HG02623 (cell line): ENCODE data around the gene PKLR.
"Not testable (repeated sequence)": the region's sequence is repeated elsewhere in the genome, so short reads cannot be mapped to it uniquely, and the experiment has no call there.

Experiments used
- ATAC-seq: cut with Tn5 transposase; IDR thresholded peaks from one replicate; pipeline ENCODE4 v1.9.1; 2021; ENCODE audit warnings: moderate library complexity; ENCODE audit not compliant: unreplicated experiment

Gene PKLR

GRCh38 chr1:155301342-155301841, at the start of gene PKLR:
PKLR (minus strand) TSS chr1:155301438; CDS start chr1:155301395, 43 bp downstream.
- ATAC-seq, result no peak

DNA sequence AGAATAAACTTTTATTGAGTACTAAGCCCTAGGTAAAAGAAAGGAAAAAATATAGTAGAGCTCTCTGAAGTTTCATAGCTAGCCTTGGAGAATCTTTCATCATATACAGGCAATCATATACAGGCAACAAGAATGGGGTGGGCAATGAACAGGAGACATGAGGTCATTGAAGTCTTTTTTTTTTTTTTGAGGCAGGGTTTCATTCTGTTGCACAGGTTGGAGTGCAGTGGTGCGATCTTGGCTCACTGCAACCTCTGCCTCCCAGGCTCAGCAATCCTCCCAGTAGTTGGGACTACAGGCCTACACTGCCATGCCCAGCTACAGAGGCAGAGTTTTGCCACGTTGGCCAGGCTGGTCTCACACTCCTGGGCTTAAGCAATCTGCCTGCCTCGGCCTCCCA, 41.6 kb upstream of the PKLR start:
- ATAC-seq, result no peak

DNA sequence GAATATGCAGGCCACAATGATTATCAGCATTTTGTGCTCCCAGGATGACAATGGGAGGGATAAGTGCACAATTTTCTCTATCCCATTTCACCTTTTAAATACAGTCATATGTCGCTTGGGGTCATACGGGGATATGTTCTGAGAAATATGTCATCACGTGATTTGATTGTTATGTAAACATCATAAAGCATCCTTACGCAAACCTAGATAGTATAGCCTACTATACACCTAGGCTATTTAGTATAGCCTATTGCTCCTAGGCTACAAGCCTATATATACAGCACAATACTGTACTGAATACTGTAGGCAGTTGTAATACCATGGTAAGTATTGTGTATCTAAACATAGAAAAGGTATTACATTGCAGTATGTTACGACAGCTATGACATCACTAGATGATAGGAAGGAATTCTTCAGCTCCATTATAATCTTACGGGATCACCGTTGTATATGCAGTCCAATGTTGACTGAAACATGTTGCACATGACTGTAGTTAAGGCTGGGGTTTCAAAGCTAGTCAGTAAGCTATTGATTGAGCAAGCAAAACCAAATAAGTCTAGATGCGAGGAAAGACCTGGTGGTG, 38.4 kb upstream of the PKLR start:
- ATAC-seq, result no peak

DNA sequence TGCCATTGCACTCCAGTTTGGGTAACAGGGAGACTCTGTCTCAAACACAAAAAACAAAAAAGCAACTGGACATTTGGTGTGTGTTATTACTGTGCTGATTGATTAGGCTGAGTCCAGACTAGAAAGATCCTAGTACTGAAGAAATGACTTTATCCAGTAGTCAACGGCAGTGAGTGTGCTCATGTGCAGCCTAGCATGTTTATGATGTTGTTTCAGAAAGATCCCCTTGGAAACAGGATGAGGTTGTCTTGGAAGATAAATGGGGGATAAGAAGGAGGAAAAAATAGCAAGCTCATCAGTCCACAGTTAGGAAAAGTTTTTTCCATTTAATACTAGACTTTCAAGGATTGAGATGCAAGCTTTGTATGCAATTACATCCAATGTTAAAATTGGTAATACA, 33.7 kb upstream of the PKLR start:
- ATAC-seq, result no peak

DNA sequence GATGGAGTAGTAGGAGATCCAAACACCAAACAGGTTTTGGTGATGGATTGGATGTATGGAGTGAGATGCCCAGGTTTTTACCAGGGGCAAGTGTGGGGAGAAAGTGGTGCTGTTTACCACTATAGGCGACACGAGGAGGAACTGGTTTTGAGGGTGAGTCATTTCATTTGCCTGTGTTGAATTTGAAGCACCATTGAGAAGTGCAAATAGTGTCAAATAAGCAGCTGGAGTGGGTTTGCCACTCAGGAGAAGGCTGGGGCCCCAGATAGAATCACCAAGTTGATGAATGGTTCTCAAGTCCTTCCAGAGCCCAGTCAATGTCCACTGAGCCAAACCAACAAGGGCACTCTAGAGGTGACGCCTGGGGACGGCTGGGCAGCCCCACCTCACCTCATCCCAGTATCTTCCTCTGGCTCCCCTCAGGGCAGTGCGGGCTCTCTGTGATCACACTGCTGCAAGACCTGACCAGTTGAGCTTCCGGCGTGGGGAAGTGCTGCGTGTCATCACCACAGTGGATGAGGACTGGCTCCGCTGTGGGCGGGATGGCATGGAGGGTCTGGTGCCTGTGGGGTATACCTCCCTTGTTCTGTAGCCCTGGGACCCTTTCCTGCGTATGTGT, 28.9 kb upstream of the PKLR start:
- ATAC-seq, result no peak

- not testable (repeated sequence) for ATAC-seq
Observed at GRCh38 chr1:155328856-155329255, 27.6 kb upstream of the PKLR start.

DNA sequence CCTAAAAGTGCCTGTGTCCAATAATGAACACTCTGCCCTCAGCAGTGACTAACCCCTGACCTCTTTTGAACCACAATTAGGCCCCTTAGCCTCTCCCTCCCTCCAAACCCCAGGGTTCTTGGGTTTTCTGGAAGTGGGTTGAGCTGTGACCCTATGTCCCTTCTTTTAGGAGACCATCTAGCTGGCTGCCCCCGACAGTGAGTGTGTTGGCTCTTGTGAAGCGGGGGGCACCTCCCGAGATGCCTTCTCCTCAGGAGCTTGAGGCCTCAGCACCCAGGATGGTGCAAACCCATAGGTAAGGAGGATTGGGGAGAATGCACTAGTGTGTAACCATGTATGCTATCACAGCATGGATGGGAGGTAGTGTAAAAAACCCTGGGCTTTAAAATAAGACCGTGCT, 26.7 kb upstream of the PKLR start:
- ATAC-seq, result no peak

GRCh38 chr1:155326631-155327037, 25.4 kb upstream of the PKLR start:
- no peak for ATAC-seq

DNA sequence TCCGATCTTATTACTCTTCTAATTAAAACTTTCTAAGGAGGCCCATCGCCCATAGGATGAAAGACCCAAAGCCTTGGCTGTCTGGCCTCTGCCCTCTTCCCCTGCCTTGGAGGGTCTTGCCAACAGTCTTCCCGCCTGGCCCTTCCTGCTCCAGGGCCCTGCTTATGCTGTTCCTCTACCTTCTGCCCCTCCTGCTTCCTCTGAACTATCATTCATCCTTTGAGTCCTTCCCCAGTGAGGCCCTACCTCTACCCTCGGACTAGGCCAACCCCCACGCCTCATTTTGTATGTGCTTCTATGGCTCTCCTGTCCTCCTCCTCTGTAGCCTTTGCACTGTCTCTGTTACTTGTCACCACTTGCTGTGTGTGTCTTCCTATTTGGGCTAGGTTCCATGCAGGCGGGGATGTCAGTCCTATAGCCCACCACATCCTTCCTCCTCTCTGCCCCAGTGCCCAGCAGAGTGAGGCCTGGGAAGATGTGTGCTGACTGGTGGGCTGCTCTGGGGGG, 24.8 kb upstream of the PKLR start:
- no peak for ATAC-seq

DNA sequence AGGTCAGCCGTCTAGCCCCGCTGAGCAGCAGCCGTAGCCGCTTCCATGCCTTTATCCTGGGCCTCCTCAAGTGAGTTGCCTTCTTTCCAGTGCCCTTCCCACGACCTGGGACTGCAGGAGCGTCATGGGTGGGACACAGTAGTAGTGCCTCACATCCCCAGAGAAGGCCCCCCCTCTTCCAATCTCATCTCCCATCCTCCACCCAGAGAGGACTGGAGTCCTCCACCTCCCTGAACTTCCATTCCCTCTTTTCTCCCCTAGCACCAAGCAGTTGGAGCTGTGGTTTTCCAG, 24.3 kb upstream of the PKLR start:
- no peak for ATAC-seq

GRCh38 chr1:155324717-155325602, 23.7 kb upstream of the PKLR start:
- no peak for ATAC-seq

DNA sequence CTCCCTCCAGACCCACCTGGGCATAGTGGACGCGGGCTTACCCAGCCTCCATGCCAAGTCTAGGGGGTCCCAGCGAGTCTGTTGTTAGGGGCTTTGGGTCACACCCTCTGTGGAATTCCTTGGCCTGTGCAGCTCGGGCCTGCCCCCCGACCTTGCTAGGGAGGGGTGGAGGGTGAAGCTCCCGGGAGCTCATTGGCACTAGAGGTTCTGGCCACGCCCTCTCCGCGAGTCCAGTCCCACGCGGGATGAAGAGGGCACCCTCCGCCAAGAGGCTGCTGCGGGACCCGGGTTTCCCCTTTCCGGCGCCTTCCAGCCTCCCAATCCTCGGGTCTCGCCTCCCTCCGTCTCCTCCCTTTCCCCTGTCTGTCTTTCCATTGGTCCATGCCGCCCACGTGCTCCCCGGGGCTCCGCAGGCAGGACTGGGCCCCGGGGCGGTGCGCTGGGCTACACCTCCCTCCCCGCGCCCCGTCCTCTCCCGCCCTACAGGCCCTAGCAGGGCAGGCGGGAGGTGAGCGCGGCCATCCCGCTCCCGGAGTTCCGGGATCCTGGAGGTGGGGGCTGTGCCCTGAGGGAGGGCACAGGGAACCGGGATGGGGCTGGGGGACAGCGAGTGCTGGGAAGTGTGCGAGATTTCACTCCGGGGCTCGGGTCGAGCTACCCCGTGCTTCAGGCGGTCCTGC, 22.9 kb upstream of the PKLR start:
- peak; percentile 54 for ATAC-seq

DNA sequence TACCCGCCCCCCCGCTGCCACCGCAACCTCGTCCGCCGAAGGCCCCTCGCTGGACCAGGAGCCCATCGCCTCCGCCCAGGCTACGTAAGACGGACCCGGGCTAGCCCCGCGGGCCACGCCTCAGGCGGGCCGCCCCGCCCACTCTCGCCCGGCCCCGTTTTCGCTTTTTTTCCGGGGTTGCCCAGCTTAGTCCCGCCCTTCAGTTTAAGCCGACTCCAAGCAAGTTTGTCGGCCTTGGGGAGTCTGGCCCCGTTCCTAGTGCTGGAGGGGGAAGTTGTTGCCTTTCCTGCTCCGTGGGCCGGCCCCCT, 22.4 kb upstream of the PKLR start:
- peak; percentile 34 for ATAC-seq

DNA sequence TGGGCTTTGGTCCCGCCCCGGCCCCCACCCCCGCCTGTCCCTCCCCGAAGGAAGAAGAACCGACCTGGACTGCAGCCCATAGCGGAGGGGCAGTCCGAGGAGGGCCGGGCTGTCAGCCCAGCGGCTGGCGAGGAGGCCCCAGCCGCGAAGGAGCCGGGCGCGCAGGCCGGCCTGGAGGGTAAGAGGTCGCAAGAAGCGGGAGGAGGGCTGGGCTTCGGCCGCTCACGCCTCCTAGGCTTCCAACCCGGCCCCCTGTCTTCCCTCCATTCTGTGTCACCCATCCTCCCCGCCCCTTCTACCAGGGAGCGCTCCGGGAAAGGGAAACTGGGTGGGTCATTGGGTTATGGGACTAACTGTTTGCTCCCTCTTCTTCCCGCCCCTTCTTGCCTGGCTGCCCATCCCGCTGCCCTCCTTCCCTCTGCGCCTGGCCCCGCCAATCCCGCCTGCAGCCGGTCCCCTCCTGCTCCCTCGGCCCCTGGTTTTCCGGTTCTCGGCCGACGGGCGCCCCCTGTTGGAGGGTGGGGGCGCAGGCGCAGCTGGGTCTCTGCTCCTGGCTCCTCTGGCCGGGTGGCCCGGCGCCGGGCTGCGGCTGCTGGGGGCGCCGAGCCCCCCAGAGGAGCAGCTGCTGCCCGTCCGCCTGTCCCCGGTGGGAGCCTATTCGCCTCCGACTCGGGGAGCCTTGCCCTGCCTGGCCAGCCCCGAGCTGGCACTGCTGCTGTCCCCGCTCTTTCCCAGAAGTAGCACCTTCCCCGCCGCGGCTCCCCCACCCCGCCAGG, 21.9 kb upstream of the PKLR start:
- ATAC-seq, result peak; percentile 35

GRCh38 chr1:155322571-155322952, 21.3 kb upstream of the PKLR start:
- no peak for ATAC-seq

DNA sequence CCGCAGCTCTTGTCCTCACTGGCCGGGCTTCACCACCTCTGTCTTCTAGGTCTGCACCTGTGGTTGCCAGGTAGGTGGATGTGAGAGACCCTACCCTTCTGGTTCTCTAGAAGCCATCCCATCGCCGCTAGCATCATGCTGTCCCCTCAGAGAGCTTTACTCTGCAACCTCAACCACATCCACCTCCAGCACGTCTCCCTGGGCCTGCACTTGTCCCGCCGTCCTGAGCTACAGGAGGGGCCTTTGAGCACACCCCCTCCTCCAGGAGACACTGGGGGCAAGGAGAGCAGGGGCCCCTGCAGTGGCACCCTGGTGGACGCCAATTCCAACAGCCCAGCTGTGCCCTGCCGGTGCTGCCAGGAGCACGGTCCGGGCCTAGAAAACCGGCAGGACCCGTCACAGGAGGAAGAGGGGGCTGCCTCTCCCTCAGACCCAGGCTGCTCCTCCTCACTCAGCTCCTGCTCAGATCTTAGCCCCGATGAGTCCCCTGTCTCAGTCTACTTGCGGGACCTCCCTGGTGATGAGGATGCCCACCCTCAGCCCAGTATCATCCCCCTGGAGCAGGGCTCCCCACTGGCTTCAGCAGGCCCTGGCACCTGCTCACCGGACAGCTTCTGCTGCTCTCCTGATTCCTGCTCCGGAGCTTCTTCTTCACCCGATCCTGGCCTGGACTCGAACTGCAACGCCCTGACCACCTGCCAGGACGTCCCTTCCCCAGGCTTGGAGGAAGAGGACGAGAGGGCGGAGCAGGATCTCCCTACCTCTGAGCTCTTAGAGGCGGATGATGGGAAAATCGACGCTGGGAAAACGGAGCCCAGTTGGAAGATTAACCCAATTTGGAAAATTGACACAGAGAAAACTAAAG, 20.6 kb upstream of the PKLR start:
- ATAC-seq, result no peak

- no peak for ATAC-seq
Observed at GRCh38 chr1:155320661-155321617, 19.7 kb upstream of the PKLR start, which contains the start of gene RUSC1. RUSC1 (plus strand) TSS chr1:155320894; CDS start chr1:155321774, 880 bp downstream.

- ATAC-seq, result no peak
Observed at GRCh38 chr1:155320252-155320651, 19.0 kb upstream of the PKLR start.

GRCh38 chr1:155319536-155319935, 18.3 kb upstream of the PKLR start:
- ATAC-seq, result no peak
